Choroid plexus epithelial cell (primary cell): ENCODE results near the gene TNIP3.

Source experiments
- DNase-seq: peaks from one replicate; pipeline ENCODE4 v3.0.0-alpha.2; 2010; ENCODE audit warnings: low read depth
- H3K4me3 ChIP-seq: 2 replicates; pipeline ENCODE4 v1.5.1; 2011; ENCODE audit warnings: low read depth, mild to moderate bottlenecking, control low read depth, low read length, moderate library complexity
- TF ChIP-seq, protein P1 (sequence below): conservative IDR thresholded peaks from 2 replicates; pipeline ENCODE4 v1.5.1; 2011; ENCODE audit warnings: low read depth, mild to moderate bottlenecking, control low read depth, inconsistent platforms, low read length, moderate library complexity

The TNIP3 gene

GRCh38 chr4:121088867-121089266 is 75.3 kb downstream of the TNIP3 start:
- DNase-seq = no peak
- TF ChIP-seq, protein P1, sequence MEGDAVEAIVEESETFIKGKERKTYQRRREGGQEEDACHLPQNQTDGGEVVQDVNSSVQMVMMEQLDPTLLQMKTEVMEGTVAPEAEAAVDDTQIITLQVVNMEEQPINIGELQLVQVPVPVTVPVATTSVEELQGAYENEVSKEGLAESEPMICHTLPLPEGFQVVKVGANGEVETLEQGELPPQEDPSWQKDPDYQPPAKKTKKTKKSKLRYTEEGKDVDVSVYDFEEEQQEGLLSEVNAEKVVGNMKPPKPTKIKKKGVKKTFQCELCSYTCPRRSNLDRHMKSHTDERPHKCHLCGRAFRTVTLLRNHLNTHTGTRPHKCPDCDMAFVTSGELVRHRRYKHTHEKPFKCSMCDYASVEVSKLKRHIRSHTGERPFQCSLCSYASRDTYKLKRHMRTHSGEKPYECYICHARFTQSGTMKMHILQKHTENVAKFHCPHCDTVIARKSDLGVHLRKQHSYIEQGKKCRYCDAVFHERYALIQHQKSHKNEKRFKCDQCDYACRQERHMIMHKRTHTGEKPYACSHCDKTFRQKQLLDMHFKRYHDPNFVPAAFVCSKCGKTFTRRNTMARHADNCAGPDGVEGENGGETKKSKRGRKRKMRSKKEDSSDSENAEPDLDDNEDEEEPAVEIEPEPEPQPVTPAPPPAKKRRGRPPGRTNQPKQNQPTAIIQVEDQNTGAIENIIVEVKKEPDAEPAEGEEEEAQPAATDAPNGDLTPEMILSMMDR = no peak
- H3K4me3 ChIP-seq = no peak overlapping the region
